ENCODE measurements around the gene IRX2. TPM values are rescaled to one million over a fixed set of nuclear protein-coding genes. Genes with fewer than 3 reads are reported as not detected.

IRX2 gene
- total and polyA plus RNA-seq, 8 donors: 7.0 to 143 (median 8.6) TPM; not detected in 1

DNA sequence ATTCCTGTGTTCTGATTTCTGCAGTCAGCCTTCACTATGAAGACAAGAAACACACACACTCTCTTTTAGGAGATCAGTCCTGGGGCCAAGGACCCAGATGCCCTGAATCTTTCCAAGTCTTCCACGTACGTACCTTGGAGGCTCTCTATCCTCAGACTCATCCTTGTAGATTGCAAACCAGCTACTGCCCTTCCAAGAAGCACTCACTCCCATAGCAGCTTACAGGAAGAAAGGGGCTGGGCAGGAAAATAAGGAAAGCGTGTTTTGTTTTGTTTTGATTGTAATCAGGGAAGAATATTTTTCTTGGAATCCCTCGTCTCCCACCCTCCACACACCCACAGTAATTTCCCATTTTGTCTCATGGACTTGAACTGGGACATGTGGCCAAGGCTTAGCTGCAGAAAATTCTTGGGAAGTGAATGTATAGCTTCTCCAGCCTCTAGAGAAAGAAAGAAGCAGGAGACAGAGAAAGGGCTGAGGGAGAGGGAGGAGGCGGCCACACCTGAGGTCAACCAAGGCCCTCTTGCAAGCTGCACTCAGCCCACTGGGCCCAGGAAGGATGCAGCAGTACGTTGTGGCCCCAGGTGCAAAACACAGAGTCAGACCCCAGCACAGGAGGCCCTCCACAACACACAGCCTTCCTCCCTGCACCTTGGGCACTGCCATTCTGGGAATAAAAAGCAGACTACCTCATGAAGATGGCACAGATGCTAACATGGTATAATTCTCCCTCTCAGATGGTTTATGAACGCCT, 29.9 kb downstream of the IRX2 start:
- H3K9me3 ChIP-seq: no peaks in the 10 kb centered on the region
- WGBS, 5 donors: 73 to 84% (median 79%) methylated on average over 7 of the region's 7 CpGs
- TF ChIP-seq, protein P1, sequence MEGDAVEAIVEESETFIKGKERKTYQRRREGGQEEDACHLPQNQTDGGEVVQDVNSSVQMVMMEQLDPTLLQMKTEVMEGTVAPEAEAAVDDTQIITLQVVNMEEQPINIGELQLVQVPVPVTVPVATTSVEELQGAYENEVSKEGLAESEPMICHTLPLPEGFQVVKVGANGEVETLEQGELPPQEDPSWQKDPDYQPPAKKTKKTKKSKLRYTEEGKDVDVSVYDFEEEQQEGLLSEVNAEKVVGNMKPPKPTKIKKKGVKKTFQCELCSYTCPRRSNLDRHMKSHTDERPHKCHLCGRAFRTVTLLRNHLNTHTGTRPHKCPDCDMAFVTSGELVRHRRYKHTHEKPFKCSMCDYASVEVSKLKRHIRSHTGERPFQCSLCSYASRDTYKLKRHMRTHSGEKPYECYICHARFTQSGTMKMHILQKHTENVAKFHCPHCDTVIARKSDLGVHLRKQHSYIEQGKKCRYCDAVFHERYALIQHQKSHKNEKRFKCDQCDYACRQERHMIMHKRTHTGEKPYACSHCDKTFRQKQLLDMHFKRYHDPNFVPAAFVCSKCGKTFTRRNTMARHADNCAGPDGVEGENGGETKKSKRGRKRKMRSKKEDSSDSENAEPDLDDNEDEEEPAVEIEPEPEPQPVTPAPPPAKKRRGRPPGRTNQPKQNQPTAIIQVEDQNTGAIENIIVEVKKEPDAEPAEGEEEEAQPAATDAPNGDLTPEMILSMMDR (IDR thresholded peaks at IDR 0.05): no peak
- TF ChIP-seq EP300 (IDR thresholded peaks at IDR 0.05): no peak
- TF ChIP-seq POLR2A (IDR thresholded peaks at IDR 0.05): no peak
- no peak for TF ChIP-seq POLR2AphosphoS5 (IDR thresholded peaks at IDR 0.05)
- H3K36me3 ChIP-seq: no peaks in the 10 kb centered on the region
- no peak for DNase-seq
- H3K27ac ChIP-seq: no peak overlapping the region
- H3K4me1 ChIP-seq: no peaks in the 10 kb centered on the region
- no peak overlapping the region for H3K4me3 ChIP-seq
- intact Hi-C loops (cut with DNase I; ENCODE audit: low total_unique reads): no loop called here
- peaks cover 0 to 8% (median 0%) of the 10 kb centered on the region in 3 donors for H3K27me3 ChIP-seq

DNA sequence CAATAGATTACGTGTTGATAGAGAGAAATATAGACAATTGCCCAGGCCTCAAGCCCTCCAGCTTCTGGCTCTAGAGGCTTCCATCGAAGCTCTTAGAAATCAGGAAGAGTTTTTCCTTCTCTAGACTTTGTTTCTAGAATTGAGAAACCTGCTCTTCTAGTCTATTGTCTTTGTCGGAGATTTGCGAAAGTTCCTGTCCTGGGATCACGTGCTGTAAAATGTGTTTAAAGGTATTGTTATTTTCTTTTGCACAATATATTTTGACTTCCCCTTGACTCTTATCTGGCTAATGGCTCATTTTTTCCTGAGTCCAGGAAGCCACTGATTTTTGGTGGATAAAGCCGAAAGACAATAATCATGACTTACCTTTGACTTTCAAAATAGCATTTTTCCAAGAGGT, 32.1 kb downstream of the IRX2 start:
- intact Hi-C loops (cut with DNase I; ENCODE audit: low total_unique reads): no loop called here
- 77 to 82% (median 78%) methylated on average over 6 of the region's 6 CpGs for WGBS, 5 donors
- DNase-seq: no peak

DNA sequence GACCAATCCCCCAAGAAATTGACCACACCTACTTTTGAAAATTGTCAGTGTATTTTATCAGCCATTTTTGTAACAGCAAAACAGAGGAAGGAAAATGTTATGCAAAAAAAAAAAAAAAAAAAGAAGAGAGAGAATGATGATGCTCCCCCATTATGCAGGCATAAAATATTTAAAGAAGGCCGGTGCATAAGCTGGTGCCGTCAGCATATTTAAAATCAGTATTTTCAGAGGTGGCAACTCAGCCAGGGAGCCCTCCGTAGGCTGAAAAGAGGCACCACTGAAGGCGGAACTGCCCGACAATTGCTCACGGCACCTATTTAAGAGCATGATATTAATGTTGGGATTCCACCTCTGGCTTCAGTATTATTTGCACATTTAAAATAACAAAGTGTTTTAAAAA, 33.4 kb downstream of the IRX2 start:
- TF ChIP-seq, protein P1 (IDR thresholded peaks at IDR 0.05): no peak
- TF ChIP-seq POLR2AphosphoS5 (IDR thresholded peaks at IDR 0.05) (no peak), POLR2A (IDR thresholded peaks at IDR 0.05) (no peak), EP300 (IDR thresholded peaks at IDR 0.05) (no peak)
- no peak overlapping the region for H3K27ac ChIP-seq
- H3K36me3 ChIP-seq: no peaks in the 10 kb centered on the region
- WGBS, 5 donors: 78 to 91% (median 81%) methylated on average over 6 of the region's 6 CpGs
- no peaks in the 10 kb centered on the region for H3K4me1 ChIP-seq
- intact Hi-C loops (cut with DNase I; ENCODE audit: low total_unique reads): no loop called here
- no peak for DNase-seq
- H3K4me3 ChIP-seq: no peak overlapping the region
- no peaks in the 10 kb centered on the region for H3K9me3 ChIP-seq
- peaks cover 0 to 13% (median 0%) of the 10 kb centered on the region in 3 donors for H3K27me3 ChIP-seq

More for the DNA sequence above, 32.1 kb downstream of the IRX2 start:
- Histone ChIP-seq H3K36me3 (no peaks in the 10 kb centered on the region), H3K27ac (no peak overlapping the region), H3K9me3 (no peaks in the 10 kb centered on the region), H3K4me3 (no peak overlapping the region), H3K27me3 (peaks cover 0 to 15% (median 0%) of the 10 kb centered on the region in 3 donors), H3K4me1 (no peaks in the 10 kb centered on the region)
- TF ChIP-seq POLR2A (IDR thresholded peaks at IDR 0.05) (no peak), EP300 (IDR thresholded peaks at IDR 0.05) (no peak), POLR2AphosphoS5 (IDR thresholded peaks at IDR 0.05) (no peak)
- TF ChIP-seq, protein P1 (IDR thresholded peaks at IDR 0.05): no peak

DNA sequence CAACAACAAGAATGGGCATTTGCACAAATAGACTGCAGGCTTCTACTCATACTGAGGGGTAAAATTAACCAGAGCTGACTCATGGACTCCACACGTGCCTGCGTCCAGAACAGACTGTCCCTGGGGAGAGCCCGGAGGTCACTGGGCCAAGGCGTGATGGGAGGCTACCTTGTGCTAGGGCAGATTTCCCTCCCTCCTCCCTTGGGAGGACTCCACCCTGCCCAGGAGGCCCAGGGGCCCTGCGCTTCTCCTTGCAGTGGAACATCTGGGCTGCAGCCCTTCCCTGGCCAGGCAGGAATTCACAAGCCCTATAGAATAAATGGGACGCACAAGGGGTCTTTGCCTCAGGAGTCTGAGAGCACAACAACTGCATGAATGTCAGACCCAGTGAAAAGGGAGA, 35.6 kb downstream of the IRX2 start:
- intact Hi-C loops (cut with DNase I; ENCODE audit: low total_unique reads): no loop called here
- Histone ChIP-seq H3K36me3 (no peaks in the 10 kb centered on the region), H3K9me3 (no peaks in the 10 kb centered on the region), H3K4me3 (no peak overlapping the region), H3K27me3 (peaks cover 0 to 13% (median 0%) of the 10 kb centered on the region in 3 donors), H3K27ac (no peak overlapping the region), H3K4me1 (no peaks in the 10 kb centered on the region)
- no peak for TF ChIP-seq EP300 (IDR thresholded peaks at IDR 0.05)
- TF ChIP-seq, protein P1 (IDR thresholded peaks at IDR 0.05): no peak
- TF ChIP-seq POLR2A (IDR thresholded peaks at IDR 0.05): no peak
- TF ChIP-seq POLR2AphosphoS5 (IDR thresholded peaks at IDR 0.05): no peak
- 73 to 87% (median 85%) methylated on average over 5 to 6 of the region's 6 CpGs for WGBS, 5 donors
- no peak for DNase-seq

Measured in stomach (tissue), 9 donors.